GM18505 (cell line): ENCODE data around the gene APBB1IP.
A peak's percentile ranks its signal among the peaks of the same experiment; 100 is the strongest.

Experiments
- ATAC-seq: cut with Tn5 transposase; IDR thresholded peaks from one replicate; pipeline ENCODE4 v1.9.1; 2021; ENCODE audit not compliant: unreplicated experiment
- POLR2A ChIP-seq: IDR thresholded peaks from 4 replicates; pipeline ENCODE4 v1.6.1; 2011; ENCODE audit warnings: borderline replicate concordance; ENCODE audit not compliant: insufficient read depth, insufficient read length; ENCODE audit errors: extremely low read depth

APBB1IP gene

DNA sequence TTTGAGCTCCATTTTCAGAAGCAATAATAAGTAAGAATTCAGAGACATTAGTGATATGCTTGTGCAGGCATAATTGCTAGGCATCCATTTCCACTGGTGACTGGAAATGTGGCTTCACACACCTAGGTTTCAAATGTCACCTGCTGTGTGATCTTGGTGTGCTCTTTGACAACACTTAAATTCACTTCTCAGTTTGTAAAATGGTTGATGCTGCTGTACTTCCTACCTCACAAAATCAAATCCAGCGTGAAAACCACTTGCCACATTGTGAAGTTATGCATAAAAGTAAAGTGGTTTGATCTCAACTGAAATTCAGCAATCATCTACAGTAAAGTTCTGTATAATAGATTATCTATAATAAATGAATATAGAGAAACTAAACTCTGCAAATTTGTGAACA is 82.4 kb downstream of the APBB1IP start:
- ATAC-seq, result no peak
- TF ChIP-seq POLR2A, result no peak

DNA sequence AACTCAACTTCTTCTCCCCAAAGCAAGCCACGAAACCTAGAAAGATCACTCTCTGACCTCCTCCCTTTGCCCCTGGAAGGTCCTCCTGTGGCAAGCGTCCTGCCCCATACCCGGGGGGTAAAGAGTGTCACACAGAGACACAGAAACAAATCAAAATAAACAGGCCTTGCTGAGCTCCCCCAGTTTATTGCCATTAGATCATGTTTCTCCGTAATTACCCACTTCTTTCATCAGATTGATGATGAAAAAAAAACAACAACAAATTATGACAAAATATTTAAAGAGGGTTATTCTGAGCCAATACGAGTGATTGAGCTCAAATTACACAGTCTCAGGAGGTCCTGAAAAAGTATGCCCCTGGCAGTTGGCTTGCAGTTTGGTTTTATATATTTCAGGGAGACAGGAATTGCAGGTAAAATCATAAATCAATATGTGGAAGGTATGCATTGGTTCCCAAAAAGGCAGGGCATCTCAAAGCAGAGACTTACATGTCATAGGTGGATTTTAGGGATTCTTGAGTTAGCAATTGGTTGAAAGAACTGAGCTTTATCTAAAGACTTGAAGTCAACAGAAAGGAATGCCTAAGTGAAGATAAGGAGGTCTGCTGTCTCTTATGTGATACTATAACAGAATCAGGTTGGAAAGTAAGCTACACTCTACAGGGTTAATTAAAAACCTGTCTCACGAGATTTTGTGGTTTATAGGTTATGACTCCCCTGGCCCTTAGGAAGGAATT is 86.2 kb downstream of the APBB1IP start:
- TF ChIP-seq POLR2A, result no peak
- no peak for ATAC-seq

GRCh38 chr10:26525586-26525985 is 87.4 kb downstream of the APBB1IP start:
- ATAC-seq, result no peak
- TF ChIP-seq POLR2A, result no peak

DNA sequence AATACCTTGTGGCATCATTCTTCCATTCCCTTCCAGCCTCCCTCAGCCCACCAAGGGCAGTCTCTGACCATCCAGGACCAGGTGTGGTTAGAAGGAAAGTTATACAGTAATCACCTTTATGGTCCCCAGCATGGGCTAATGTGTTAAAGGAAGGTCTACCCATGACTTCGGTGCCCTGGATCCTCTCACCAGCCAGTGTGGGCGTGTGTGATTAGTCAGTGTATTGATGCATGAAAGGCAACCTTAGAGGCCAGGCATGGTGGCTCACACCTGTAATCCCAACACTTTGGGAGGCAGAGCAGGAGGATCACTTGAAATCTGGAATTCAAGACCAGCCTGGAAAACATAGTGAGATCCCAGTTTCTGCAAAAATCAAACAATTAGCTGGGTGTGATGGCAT is 88.9 kb downstream of the APBB1IP start:
- ATAC-seq, result no peak
- TF ChIP-seq POLR2A, result no peak

GRCh38 chr10:26528048-26528447 is 89.9 kb downstream of the APBB1IP start:
- TF ChIP-seq POLR2A, result no peak
- ATAC-seq, result no peak

DNA sequence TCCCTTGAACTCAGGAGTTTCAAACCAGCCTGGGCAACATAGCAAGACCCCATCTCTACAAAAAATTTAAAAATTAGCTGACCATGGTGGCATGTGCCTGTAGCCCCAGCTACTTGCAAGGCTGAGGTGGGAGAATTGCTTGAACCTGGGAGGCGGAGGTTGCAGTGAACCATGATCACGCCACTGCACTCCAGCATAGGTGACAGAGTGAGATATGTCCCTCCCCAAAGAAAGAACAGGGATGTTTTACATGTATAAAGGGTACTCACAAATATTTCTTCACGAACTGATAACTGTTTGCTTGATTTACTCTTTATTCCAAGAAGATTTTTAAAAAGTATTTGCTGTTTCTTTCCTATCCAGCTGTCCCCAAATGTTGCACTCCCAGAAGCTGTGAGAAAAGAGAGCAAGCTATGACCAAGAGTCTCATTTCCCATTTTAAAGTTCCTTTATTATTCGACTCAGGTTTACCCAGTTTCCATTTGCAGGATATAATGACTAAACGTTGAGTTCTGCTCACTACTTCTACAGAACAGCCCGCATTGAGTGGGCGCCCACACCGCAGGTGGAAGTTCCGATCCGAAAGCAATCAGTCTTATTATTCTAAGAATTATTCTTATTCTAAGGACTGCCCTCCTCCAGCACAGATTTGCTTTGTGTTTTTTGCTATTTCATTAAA is 90.7 kb downstream of the APBB1IP start:
- TF ChIP-seq POLR2A, result no peak
- ATAC-seq, result peak; percentile 84

GRCh38 chr10:26534384-26534783 is 96.2 kb downstream of the APBB1IP start:
- TF ChIP-seq POLR2A, result no peak

DNA sequence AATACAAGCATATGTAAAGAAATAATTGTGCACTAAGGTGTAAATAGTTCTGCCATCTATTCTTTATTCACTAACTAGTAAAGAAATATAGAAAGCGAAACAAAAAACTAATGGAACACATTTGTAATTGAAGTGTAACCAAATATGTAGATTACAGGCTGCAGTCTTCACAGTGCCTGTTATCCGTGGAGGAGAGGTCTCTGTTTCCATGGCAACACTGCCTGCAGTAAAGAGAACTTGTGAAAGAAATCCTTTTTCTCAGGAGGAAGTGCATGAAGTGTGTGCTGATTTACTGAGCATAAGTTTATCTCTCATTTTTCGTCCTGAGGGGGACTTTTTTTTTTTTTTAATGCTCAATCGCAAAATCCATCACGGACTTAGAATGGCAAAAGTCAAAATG is 102.5 kb downstream of the APBB1IP start:
- TF ChIP-seq POLR2A, result no peak
- ATAC-seq, result no peak

More at GRCh38 chr10:26534384-26534783, 96.2 kb downstream of the APBB1IP start:
- no peak for ATAC-seq

DNA sequence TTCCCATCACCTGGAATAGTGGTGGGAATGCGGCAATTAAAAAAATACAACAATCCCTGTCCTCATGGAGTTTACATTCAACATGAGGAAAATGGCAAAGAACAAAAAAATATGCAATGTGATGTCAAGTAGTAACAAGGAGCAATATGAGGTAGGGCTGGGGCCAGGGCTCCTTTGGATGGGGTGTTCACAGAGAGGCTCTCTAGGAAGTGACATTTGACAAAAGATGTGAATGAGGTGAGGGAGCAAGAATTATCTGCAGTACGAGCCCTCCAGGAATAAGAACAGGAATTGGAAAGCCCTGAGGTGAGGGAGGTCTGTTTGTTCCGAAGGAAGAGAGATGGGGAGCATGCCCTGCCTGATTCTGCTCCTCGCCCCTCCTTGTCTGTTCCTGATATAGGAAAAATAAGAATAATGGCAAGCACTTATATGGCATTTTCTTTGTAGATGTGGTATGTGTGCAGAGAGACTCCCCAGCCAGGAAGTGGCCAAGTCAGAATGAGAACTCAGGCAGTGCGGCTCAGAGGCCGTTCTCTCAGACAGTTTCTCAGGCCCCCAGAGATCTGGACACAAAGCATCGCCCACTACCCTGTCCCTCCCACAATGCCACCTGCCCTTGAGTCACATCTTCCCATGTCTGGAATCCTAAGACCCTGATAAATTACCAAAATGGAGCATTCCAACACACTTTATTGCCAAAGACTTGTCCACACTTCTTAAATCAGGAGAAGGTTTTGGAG is 105.6 kb downstream of the APBB1IP start:
- peak; percentile 73 for ATAC-seq
- no peak for TF ChIP-seq POLR2A

DNA sequence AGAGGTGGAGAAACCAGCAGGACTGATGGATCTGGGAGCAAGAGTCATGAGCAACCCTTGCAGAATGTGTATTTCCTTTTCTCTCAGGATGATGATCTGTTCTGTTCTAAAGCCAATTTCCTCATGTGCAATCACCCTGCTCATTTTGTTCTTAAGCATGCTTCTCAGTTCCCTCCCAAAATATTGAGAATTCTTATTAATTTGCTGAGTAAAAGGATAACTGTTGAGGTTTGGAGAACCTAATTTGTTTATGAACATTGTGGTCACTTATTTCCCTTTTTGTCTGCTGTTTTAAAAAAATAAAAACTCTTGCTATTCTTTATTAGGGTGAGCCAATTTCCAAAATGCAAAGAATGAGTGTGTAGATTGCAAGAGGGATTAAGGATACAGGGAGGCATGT is 106.8 kb downstream of the APBB1IP start:
- ATAC-seq, result no peak
- TF ChIP-seq POLR2A, result no peak

- no peak for ATAC-seq
These were observed 112.8 kb downstream of the APBB1IP start for GRCh38 chr10:26550774-26551526.

DNA sequence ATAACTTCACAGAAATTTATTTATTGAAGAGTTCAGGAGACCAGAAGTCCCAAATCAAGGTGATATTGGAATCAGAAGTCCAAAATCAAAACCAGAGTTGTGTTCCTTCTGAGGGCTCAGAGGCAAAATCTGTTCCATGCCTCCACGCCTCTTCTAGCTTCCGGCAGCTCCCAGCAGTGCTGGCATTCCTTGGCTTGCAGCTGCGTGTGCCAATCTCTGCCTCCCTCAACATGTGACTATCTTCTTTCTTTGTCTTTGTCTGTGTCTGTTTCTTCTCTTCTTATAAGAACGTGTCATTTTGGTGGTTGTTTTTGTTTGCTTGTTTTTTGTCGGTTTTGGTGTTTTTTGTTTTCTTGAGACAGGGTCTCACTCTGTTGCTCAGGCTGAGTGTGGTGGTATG is 116.1 kb downstream of the APBB1IP start:
- ATAC-seq, result no peak
- no peak for TF ChIP-seq POLR2A

More at GRCh38 chr10:26550774-26551526, 112.8 kb downstream of the APBB1IP start:
- TF ChIP-seq POLR2A, result no peak

DNA sequence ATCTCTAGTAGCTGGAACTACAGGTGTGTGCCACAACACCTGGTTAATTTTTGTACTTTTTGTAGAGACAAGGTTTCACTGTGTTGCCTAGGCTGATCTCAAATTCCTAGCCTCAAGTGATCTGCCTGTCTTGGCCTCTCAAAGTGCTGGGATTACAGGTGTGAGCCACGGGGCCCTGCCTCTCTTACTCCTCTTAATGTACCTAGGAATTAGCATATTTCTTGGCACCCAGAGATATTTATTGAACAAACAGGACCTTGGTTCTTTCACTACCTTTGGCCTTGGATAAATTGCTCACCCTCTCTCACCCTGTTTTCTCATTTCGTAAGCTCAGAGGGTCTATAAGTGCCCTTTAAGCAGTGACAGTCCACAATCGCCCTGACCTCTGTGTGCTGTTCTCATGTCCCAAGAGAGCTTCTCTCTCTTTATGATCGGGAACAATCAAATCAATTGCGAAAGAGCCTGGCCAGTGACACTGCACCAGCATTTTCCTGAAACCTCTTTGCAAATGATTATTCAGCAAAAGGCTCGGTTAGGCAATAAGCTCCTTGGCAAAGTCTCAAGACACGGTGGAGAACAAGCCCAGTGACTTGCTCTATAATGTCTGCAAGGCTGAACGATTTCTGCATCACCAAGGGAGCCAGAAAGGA is 117.7 kb downstream of the APBB1IP start:
- TF ChIP-seq POLR2A, result no peak
- no peak for ATAC-seq
